WI38 (cell line): Measurements from ENCODE around the gene MAMDC4.

Experiments used
- H3K4me3 ChIP-seq: 2 replicates; pipeline ENCODE4 v1.5.1; 2011; ENCODE audit warnings: low read depth, mild to moderate bottlenecking, control low read depth, low read length
- TF ChIP-seq, protein P1 (sequence below): IDR thresholded peaks from 2 replicates; pipeline ENCODE4 v1.5.1; 2012; ENCODE audit warnings: low read depth, mild to moderate bottlenecking, control low read depth, low read length

MAMDC4 gene

DNA sequence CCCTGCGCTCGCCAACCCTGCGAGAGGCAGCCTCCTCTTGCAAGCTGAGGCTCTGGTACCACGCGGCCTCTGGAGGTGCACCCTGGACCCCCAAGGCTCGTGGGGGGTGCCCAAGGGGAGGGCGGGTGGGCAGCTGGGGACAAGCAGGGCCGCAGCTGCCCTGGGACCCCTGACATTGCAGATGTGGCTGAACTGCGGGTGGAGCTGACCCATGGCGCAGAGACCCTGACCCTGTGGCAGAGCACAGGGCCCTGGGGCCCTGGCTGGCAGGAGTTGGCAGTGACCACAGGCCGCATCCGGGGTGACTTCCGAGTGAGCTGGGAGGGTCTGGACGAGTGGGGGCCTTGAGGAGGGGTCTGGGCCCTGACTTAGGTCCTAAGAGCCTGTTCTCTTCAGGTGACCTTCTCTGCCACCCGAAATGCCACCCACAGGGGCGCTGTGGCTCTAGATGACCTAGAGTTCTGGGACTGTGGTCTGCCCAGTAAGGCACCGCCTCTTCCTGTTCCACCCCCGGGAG, 1.5 kb downstream of the MAMDC4 start:
- TF ChIP-seq, protein P1, sequence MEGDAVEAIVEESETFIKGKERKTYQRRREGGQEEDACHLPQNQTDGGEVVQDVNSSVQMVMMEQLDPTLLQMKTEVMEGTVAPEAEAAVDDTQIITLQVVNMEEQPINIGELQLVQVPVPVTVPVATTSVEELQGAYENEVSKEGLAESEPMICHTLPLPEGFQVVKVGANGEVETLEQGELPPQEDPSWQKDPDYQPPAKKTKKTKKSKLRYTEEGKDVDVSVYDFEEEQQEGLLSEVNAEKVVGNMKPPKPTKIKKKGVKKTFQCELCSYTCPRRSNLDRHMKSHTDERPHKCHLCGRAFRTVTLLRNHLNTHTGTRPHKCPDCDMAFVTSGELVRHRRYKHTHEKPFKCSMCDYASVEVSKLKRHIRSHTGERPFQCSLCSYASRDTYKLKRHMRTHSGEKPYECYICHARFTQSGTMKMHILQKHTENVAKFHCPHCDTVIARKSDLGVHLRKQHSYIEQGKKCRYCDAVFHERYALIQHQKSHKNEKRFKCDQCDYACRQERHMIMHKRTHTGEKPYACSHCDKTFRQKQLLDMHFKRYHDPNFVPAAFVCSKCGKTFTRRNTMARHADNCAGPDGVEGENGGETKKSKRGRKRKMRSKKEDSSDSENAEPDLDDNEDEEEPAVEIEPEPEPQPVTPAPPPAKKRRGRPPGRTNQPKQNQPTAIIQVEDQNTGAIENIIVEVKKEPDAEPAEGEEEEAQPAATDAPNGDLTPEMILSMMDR, result no peak
- no peak overlapping the region for H3K4me3 ChIP-seq

DNA sequence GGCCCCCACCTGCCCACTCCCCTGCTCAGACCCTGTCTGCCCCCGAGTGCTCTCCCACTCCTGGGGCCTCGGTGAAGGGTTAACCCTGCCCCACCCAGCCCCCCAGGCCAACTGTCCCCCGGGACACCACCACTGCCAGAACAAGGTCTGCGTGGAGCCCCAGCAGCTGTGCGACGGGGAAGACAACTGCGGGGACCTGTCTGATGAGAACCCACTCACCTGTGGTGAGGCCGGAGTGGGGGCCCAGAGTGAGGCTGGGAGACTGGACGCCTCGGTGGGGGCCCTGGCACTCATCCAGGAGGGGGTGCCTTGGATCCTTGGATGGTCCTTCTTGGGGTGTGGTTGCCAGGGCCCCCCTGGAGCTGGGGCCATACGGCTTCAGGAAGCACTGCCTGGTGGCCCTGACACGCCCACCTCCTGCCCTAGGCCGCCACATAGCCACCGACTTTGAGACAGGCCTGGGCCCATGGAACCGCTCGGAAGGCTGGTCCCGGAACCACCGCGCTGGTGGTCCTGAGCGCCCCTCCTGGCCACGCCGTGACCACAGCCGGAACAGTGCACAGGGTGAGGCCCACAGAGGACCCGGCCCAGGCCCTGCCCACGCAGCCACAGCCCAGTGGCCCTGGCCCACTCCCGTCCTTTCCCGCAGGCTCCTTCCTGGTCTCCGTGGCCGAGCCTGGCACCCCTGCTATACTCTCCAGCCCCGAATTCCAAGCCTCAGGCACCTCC, 2.1 kb downstream of the MAMDC4 start:
- TF ChIP-seq, protein P1, result no peak
- H3K4me3 ChIP-seq, result no peak overlapping the region

DNA sequence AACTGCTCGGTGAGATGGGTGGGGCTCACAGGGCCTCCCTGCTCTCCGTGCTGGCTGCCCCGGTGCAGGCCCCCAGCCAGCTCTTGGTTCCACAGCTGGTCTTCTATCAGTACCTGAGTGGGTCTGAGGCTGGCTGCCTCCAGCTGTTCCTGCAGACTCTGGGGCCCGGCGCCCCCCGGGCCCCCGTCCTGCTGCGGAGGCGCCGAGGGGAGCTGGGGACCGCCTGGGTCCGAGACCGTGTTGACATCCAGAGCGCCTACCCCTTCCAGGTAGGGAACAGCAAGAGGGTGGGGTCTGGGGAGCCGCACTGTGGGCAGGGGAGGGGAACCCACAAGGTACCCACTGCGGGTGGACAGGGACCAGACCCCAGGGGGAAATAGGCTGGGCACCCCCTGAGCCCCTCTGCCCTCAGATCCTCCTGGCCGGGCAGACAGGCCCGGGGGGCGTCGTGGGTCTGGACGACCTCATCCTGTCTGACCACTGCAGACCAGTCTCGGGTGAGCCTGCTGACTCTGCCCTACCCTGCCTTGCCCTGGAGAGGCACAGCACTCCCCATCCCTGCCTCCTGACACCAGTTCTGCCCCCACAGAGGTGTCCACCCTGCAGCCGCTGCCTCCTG, 2.8 kb downstream of the MAMDC4 start:
- TF ChIP-seq, protein P1, result no peak
- no peak overlapping the region for H3K4me3 ChIP-seq

DNA sequence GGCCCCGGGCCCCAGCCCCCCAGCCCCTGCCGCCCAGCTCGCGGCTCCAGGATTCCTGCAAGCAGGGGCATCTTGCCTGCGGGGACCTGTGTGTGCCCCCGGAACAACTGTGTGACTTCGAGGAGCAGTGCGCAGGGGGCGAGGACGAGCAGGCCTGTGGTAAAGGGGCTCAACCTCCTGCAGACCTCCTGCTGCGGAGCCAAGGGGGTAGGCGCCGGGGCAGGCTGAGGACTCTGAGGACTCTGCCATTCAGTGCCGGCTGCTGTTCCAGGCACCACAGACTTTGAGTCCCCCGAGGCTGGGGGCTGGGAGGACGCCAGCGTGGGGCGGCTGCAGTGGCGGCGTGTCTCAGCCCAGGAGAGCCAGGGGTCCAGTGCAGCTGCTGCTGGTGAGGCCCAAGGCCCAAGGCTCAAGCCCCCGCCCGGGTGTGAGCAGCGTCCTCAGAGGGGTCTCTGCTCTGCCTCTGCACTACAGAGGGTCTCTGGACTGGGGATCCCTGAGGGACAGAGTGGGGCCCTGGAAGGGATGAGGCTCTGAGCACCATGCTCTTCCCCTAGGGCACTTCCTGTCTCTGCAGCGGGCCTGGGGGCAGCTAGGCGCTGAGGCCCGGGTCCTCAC, 3.4 kb downstream of the MAMDC4 start:
- TF ChIP-seq, protein P1, result no peak
- no peak overlapping the region for H3K4me3 ChIP-seq

DNA sequence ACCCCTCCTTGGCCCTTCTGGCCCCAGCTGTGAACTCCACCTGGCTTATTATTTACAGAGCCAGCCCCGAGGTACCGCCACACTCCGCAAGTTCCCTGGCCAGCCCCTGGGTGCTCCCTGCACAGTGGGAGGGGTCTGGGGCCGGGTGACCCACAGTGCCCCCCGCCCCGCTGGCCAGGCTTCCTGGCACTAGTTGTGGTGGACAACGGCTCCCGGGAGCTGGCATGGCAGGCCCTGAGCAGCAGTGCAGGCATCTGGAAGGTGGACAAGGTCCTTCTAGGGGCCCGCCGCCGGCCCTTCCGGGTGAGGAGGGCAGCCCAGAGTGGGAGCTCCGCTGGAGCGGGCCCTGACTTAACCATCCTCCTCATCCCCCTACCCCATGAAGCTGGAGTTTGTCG, 3.9 kb downstream of the MAMDC4 start:
- TF ChIP-seq, protein P1, result no peak

DNA sequence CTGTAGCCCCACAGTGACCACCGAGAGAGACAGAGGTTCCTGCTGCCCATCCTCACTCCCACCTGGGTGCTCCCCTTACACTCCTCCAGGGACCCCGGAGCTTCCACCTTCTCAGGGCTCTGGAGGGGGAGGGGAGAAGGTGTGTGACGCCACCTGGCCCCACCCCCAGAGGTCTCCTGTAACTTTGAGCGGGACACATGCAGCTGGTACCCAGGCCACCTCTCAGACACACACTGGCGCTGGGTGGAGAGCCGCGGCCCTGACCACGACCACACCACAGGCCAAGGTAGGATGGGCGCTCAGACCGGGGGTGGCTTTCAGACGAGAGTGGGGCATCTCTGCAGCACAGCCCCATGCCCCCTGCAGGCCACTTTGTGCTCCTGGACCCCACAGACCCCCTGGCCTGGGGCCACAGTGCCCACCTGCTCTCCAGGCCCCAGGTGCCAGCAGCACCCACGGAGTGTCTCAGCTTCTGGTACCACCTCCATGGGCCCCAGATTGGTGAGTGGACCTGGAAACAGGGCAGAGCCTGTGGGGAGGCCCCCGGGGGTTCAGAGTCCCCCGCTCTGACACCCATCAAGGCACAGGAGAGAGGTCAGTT, 4.5 kb downstream of the MAMDC4 start:
- H3K4me3 ChIP-seq, result no peak overlapping the region
- TF ChIP-seq, protein P1, result no peak

More for the DNA sequence above, 3.9 kb downstream of the MAMDC4 start:
- H3K4me3 ChIP-seq, result no peak overlapping the region
